Stimulated activated CD4-positive, alpha-beta T cell treated with anti-CD3 and anti-CD28 coated beads, Interleukin-4, amount 100 ng/mL, for 4 hours (primary cell): ENCODE results near the gene ADCY1.
"Not testable (repeated sequence)": the region's sequence is repeated elsewhere in the genome, so short reads cannot be mapped to it uniquely, and the experiment has no call there.

ENCODE experiments used
- DNase-seq, 2 experiments: peaks; one replicate each; pipeline ENCODE4 v3.0.0-alpha.2; 2020

ADCY1 gene

DNA sequence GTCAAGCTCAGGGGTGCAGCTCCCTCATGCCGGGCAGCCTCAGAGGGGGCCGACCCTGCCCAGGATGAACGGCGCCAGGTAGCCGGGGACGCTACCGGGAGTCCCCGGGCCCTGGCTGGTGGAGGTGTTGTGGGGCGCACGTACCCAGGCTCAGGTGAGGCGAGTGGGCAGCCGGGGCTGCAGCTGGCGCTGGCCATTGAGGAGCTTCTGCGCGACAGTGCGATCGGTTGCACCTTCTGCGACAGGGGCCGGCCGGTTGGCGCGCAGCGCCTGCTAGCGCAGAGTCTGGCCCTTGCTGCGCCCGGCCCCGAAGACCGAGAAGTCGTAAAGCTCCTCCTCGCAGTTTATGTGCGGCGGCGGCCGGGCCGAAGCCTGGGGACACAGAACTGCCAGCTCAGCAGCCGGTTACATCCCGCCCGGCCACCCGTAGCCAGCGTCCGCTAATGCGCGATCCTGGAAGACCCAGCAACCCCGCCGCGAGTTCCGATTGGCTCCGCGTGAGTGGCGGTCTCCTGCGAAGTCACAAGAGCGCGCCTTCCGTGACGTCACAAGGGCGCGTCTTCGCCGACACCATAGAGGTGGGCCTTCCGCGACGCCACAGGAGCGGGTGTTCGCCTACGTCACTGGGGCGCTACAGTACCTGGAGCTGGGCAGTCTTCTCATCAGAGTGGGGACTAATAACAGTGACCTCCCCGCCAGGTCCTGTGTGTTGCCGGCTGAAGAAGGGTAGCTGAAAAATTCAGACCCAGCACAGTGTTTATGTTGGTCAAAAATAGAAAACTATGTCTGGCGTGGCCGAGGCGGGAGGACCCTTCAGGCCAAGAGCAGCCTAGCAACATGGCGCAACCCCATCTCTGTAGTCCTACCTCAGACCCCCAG is 194.6 kb downstream of the ADCY1 start:
- peak; percentile 97 to 98 for DNase-seq

DNA sequence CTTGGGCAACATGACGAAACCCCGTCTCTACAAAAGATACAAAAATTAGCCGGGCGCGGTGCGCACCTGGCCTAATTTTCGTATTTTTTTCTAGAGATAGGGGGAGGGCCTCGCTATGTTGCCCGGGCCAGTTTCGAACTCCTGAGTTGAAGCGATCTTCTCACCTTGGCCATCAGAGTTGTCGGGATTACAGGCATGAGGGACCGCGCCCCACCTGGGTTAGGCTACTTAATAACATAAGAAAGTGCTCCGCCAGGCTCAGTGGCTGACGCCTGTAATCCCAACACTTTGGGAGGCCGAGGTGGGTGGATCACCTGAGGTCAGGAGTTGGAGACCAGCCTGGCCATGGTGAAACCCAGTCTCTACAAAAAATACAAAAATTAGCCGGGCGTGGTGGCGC is 195.5 kb downstream of the ADCY1 start:
- DNase-seq: not testable (repeated sequence)
